OCI-LY3 (cell line): ENCODE results near the gene ETV4.

Experiments
- H2AFZ ChIP-seq: fragments of 200-600, 300-600 bp; shearing (Covaris generic); 2 replicates; pipeline ENCODE4 v1.6.0; 2014; ENCODE audit warnings: antibody characterized with exemption, low read depth, low read length
- H3K27ac ChIP-seq: fragments of 200-600, 300-600 bp; sonication (generic); 2 replicates; pipeline ENCODE4 v1.5.1; 2014; ENCODE audit warnings: mild to moderate bottlenecking, low read length, moderate library complexity, mixed read lengths
- H3K27me3 ChIP-seq: fragments of 200-600, 300-600 bp; sonication (generic); 2 replicates; pipeline ENCODE4 v1.6.1; 2014; ENCODE audit warnings: low read depth, low read length, mixed read lengths
- H3K36me3 ChIP-seq: fragments of 200-600, 300-600 bp; sonication (generic); replicated peaks from 2 replicates; pipeline ENCODE3; 2014; ENCODE audit warnings: low read depth, low read length, mixed read lengths
- H3K4me1 ChIP-seq: fragments of 300-600, 200-600 bp; sonication (generic); 2 replicates; pipeline ENCODE4 v1.6.1; 2014; ENCODE audit warnings: low read length, mixed read lengths
- H3K4me2 ChIP-seq: fragments of 200-600, 300-600 bp; sonication (generic); 2 replicates; pipeline ENCODE4 v1.6.1; 2014; ENCODE audit warnings: low read length, mixed read lengths
- H3K4me3 ChIP-seq: fragments of 300-600, 200-600 bp; sonication (generic); 2 replicates; pipeline ENCODE4 v1.5.1; 2014; ENCODE audit warnings: antibody characterized with exemption, mild to moderate bottlenecking, low read length, moderate library complexity
- H3K79me2 ChIP-seq: fragments of 300-600, 200-600 bp; shearing (Covaris generic); 2 replicates; pipeline ENCODE4 v1.6.1; 2014; ENCODE audit warnings: mild to moderate bottlenecking, low read length, mixed read lengths
- H3K9ac ChIP-seq: fragments of 300-600, 200-600 bp; shearing (Covaris generic); 2 replicates; pipeline ENCODE4 v1.6.0; 2014; ENCODE audit warnings: mild to moderate bottlenecking, low read length, moderate library complexity
- H3K9me3 ChIP-seq: fragments of 200-600, 300-600 bp; shearing (Covaris generic); 2 replicates; pipeline ENCODE4 v1.6.1; 2014; ENCODE audit warnings: low read length, mixed read lengths; ENCODE audit not compliant: insufficient read depth
- H4K20me1 ChIP-seq: fragments of 200-600, 300-600 bp; sonication (generic); 2 replicates; pipeline ENCODE4 v1.6.1; 2016; ENCODE audit warnings: low read length, mixed read lengths; ENCODE audit not compliant: insufficient read depth
- CTCF ChIP-seq: fragments of 200-600, 300-600 bp; sonication (generic); IDR thresholded peaks from 2 replicates; pipeline ENCODE4 v1.5.1; 2014; ENCODE audit warnings: antibody characterized with exemption, low read length, low read depth
- EZH2phosphoT487 ChIP-seq: fragments of 200-600 bp; shearing (Covaris generic); IDR thresholded peaks from 2 replicates; pipeline ENCODE4 v1.6.1; 2018; ENCODE audit warnings: antibody characterized with exemption, mixed run types, low read depth

The ETV4 gene

GRCh38 chr17:43578699-43579565, 32.8 kb upstream of the ETV4 start:
- Histone ChIP-seq H3K36me3 (no peaks in the 10 kb centered on the region), H4K20me1 (no peaks in the 10 kb centered on the region), H3K27me3 (peaks cover 18% of the 10 kb centered on the region; the same call in 1 of the 2 replicates), H3K4me2 (peak overlapping the region; percentile 63), H2AFZ (peak overlapping the region; percentile 58; the same call in 1 of the 2 replicates), H3K79me2 (no peaks in the 10 kb centered on the region), H3K4me3 (peak overlapping the region; percentile 46), H3K27ac (no peak overlapping the region), H3K9me3 (no peaks in the 10 kb centered on the region), H3K4me1 (peaks cover 30% of the 10 kb centered on the region), H3K9ac (peak overlapping the region; percentile 35; the same call in 1 of the 2 replicates)
- TF ChIP-seq CTCF (no peak), EZH2phosphoT487 (no peak)

GRCh38 chr17:43578404-43578698, 32.2 kb upstream of the ETV4 start:
- peak overlapping the region; percentile 46 for H3K4me3 ChIP-seq
- H3K27me3 ChIP-seq = peaks cover 14% of the 10 kb centered on the region; the same call in 1 of the 2 replicates
- peaks cover 28% of the 10 kb centered on the region for H3K4me1 ChIP-seq
- peak overlapping the region; percentile 63 for H3K4me2 ChIP-seq
- H3K9ac ChIP-seq = peak overlapping the region; percentile 35; the same call in 1 of the 2 replicates
- H3K79me2 ChIP-seq = no peaks in the 10 kb centered on the region
- no peak overlapping the region for H3K27ac ChIP-seq
- H2AFZ ChIP-seq = no peak overlapping the region
- no peaks in the 10 kb centered on the region for H4K20me1 ChIP-seq
- no peak for TF ChIP-seq EZH2phosphoT487
- TF ChIP-seq CTCF = no peak
- H3K9me3 ChIP-seq = no peaks in the 10 kb centered on the region
- no peaks in the 10 kb centered on the region for H3K36me3 ChIP-seq

GRCh38 chr17:43577664-43578403, 31.7 kb upstream of the ETV4 start:
- H3K4me2 ChIP-seq = peak overlapping the region; percentile 63
- H2AFZ ChIP-seq = no peak overlapping the region
- no peaks in the 10 kb centered on the region for H3K9me3 ChIP-seq
- no peaks in the 10 kb centered on the region for H3K79me2 ChIP-seq
- TF ChIP-seq CTCF (no peak), EZH2phosphoT487 (no peak)
- no peak overlapping the region for H3K4me3 ChIP-seq
- peaks cover 23% of the 10 kb centered on the region for H3K4me1 ChIP-seq
- H4K20me1 ChIP-seq = no peaks in the 10 kb centered on the region
- no peak overlapping the region for H3K27ac ChIP-seq
- H3K9ac ChIP-seq = no peak overlapping the region
- H3K36me3 ChIP-seq = no peaks in the 10 kb centered on the region
- peaks cover 11% of the 10 kb centered on the region; the same call in 1 of the 2 replicates for H3K27me3 ChIP-seq
